GM19025 (cell line): ENCODE results near the gene KAT7.

Experiments used
- ATAC-seq: cut with Tn5 transposase; IDR thresholded peaks from one replicate; pipeline ENCODE4 v1.9.1; 2021; ENCODE audit warnings: mild to moderate bottlenecking, low read depth, moderate library complexity; ENCODE audit not compliant: unreplicated experiment

The KAT7 gene

DNA sequence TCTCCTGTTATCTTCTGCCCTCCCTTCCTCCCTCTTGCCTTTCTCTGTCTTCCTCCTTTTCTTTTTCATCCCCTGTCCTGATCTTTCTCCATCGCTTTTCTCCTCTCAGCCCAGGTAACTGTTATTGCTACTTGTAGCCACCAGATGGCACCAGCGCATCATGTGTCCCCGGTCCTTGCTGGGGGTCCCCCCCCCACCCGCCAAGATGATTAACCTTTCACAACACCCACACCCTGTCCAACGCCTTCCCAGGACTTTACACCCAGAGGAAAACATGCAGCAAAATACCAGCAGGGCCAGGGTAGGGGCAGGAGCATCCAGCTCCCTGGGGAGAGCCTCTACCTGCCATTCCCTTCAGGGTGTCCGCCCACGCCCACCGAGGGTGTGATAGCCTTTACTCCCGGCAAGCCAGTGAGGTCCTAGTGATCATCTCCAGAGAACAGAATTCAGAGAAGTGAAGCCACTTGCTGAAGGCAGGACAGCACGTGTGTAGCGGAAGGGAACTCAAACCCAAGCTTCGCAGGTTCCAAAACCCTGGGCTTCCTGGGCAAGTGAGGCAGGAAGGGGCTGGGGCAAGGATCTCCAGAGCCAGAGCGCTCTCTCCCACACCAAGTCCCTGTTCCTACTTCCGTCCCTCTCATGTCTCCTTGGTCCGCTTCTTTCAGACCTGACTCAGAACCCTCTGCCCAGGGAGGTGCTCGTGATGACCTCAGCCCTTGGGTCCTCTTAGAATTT is 72.8 kb downstream of the KAT7 start:
- ATAC-seq = no peak

DNA sequence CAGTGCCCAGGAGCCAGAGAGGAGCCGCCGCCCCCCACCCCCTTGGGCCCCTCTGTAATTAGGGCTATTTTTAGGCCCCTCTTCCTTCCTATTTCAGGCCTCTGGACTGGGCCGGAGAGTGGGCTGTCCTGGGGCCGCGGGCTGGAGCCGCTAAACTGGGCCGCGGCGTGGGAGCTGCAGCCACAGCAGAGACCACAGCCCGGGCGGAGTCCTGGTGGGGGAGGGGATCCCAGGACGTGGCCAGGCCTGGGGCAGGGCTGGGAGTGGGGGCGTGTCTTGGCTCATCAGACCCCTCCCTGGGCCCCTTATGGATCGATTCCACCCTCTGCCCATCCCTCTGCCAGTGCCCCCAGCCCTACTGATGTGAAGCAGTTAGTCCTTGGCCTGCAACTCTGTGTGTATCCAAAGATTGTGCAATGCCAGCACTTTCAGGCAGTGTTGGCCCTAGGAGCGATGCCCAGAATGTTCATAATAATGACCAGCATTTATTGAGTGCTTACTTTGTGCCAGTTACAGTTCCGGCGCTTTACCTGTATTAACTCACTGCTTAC is 74.4 kb downstream of the KAT7 start:
- no peak for ATAC-seq

DNA sequence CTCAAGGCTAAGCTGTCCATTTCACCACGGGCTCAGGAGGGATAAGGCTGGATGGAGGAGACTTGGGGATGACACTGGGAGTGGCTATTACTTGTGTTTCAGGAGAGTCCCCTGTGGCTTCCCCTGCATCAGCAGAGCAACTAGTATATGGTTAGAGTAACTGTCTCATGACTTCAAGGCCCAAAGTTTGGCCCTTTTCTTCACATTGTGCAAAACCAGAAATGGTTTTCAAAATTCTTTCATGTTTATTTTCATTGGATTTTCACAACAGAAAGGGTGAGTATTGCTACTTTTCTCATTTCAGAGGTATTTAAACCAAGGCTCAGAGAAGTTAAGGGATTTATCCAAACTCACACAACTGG is 77.5 kb downstream of the KAT7 start:
- ATAC-seq = no peak

DNA sequence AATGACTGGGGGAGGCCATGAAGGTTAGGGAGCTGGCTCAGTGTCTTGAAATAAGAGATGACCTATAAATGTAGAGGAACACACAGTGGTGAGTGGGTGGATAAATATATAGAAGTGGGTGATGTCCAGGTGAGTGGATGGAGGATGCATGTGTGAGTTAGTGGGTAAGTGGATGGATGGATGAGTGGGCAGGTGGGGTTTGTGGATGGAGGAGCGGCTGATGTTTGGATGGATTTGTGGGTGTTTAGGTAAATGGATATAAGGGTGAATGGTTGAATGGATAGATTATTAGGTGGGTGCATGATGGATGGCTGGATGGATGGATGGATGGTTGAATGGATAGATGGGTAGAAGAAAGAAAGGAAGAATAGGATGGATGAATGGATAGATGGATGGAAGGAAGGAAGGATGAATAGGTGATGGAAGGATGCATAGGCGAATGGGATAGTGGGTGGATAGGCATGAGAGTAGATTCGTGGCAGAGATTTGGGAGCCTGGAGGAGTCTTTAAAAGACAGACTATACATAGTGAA is 78.5 kb downstream of the KAT7 start:
- ATAC-seq = no peak

DNA sequence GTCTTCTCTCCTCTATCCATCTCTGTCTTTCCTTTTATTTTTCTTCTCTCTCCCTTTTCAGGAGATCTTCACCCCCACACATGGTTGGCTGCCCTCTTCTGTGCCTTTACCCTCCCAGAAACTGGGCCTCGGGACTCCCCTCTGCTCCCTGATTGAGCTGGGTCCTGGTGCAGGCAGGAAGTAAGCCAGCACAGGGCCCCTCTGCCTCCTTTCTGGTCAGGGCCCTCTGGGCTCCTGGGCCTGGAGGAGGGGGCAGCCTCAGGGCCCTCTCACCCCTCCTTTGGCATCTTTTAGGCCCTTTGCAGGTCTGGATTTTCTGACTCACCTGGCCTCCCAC is 80.5 kb downstream of the KAT7 start:
- no peak for ATAC-seq

DNA sequence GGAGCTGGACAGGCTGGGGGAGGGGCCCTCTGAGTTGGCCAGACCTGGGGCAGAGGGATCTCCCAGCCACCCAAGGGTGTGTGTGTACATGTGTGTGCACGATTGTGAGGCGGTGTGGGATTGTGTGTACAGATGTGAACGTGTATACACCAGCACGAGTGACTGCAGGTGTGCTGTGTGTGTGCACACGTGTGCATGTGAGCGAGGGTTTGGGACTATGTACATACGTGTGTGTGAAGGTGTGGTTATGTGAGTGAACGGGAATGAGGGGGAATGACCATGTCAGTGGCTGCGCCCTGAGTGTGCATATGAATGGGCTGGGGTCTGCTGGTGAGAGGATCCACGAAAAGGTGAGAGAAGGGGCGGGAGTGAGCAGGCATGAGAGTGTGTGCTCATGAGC is 81.8 kb downstream of the KAT7 start:
- ATAC-seq = no peak

DNA sequence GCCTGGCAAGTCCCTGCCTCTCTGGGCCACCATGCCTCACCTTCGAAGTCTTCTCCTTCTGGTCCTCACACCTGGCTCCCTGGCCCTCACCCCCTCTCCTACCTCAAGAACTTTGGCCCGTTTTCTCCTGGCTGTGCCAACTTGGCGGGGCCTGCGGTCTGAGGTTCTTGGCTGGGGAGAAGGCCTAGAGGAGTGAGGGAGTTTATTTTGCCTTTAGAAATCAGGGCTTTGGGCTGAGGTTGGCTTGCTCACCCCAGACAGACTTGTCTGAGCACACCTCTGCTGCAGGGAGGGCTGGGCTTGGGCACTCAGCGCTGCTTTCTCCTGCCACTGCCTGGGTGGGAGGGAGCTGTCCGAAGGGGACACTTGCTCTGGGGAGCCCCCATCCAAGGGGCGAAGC is 82.7 kb downstream of the KAT7 start:
- no peak for ATAC-seq

DNA sequence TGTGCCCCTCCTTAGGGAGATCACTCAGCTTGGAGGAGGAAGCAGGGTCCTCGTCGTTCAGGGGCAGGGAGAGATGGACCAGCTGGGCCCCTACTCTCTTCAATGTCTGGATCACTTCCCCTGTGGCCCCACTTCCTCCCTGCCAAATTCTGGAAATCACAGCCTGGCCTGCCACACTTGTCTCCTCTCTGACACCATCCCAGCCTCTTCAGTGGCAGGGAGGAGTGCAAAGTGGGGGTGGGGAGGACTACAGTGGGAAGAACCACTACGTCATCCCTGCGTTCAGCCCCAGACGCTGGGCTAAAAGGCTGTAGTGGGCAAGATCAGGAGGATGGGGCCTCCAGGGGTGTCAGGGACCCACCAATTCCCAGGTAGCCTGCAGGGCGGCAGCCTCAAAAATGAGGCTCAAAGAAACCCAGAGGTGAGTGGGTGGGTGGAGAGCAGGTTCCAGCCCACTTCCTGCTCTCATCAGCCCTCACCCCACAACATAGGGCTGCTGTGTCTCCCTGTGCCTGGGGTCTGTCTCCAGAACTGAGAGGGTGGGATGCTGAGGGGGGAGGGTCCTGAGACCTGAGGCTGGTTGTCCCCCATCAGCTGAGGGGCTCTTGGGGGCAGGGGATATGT is 84.4 kb downstream of the KAT7 start:
- ATAC-seq = no peak

DNA sequence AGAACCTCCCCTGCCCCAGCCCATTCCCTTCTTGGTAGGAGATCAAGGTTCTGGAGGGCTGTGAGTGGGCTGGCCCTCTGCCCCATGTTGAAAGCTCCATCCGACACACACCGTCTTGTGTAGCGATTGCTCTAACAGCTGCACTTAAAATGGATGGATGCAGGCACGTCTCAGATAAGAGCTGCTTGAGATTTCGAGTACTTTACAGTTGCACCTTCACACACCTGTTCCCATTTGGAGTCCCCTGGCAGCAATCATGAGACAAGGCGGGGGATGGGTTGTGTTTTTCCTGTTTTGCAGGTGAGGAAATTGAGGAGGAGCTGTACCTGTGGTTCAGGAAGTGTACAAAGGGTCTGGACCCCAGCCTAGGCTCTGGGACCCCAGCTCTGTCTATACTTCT is 85.0 kb downstream of the KAT7 start:
- ATAC-seq = no peak

DNA sequence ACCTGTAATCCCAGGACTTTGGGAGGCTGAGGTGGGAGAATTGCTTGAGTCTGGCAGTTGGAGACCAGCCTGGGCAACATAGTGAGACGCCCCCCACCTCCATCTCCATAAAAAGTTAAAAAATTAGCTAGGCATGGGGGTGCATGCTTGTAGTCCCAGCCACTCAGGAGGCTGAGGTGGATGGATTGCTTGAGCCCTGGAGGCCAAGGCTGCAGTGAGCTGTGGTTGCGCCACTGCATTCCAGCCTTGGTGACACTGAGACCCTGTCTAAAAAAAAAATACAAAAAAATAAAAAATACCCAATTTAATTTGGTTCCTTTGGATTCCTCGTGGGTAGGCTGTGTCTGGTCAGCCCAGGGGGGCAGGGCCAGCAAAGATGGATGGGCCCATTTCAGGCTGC is 85.4 kb downstream of the KAT7 start:
- no peak for ATAC-seq

DNA sequence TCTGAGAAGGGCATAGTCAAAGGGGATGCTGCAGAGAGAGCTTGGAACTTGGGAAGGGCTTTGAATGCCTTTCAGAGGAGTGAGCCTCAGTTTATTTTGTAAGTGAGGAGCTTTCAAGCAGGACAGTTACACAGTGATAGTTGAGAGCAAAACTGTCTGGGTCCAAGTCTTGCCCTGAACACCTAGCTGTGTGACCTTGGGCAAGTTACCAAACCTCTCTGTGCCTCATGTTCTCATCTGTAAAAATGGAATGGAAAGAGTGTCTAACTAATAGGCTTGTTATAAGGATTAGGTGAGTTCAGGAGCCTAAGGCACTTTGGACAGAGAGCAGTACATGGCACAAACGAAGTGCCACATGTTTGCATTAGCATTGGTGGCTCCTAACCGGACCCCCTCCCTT is 86.4 kb downstream of the KAT7 start:
- ATAC-seq = no peak

DNA sequence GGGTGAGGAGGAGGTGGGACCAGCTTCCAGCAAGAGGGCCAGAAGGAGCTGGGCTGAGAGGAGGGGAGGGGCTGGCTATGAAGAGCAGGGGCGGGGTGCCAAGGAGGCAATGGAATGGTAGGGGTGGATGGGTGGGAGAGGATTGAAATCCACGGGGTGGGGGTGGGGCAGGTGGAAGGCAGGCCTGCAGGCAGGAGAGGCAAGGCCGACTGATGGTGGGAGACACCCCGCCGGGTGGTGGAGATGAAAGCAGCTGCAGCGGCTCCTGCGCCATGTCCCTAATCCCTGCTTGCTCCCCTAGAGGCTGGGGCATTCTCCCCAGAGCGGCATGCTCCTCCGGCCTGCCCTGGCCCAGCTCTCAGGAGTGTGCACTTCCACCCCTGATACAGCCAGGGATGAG is 87.2 kb downstream of the KAT7 start:
- ATAC-seq = no peak

DNA sequence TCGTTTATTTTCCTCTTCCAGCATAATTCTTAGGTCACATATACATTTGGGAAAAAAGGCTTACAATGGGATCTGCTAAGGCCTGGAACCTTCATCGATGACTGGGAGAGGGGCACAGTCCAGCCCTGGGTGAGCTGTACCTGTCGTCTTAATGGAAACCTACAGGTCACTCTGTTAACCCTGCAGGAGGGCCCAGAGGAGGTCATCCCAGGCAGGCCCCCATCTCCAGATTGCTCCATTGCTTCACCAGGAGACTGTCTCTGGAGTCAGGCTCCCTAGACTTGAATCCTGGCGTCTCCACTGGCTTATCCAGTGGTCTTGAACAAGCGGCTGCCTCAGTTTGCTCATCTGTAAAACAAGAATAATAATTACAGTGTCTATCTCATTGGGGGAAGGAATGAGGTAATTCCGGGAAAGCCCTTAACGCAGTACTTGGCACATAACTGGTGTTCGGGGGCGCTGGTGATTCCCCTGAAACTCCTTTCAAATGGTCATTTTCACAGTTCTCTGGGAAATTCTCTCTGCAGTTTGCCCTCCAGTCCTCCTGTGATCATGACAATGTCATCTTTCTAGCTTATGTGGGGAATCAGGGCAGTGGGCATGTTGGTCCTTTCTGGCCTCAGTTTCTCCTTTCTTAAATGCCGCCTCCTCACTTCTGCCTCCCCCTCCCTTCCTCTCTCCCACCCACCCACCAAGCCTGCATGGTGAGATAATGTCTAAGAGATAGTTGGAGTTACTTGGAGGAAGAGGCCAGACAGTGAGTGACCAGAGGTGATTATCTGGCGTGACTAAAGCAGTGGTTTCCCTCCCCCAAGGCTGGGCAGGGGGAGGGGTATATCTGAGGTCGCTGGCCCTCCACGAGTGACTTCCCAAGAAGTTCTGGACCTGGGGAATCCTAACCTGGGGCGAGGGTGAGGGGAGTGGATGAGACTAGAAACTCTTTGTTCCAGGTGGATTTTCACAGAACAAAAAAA is 90.7 kb downstream of the KAT7 start:
- no peak for ATAC-seq

DNA sequence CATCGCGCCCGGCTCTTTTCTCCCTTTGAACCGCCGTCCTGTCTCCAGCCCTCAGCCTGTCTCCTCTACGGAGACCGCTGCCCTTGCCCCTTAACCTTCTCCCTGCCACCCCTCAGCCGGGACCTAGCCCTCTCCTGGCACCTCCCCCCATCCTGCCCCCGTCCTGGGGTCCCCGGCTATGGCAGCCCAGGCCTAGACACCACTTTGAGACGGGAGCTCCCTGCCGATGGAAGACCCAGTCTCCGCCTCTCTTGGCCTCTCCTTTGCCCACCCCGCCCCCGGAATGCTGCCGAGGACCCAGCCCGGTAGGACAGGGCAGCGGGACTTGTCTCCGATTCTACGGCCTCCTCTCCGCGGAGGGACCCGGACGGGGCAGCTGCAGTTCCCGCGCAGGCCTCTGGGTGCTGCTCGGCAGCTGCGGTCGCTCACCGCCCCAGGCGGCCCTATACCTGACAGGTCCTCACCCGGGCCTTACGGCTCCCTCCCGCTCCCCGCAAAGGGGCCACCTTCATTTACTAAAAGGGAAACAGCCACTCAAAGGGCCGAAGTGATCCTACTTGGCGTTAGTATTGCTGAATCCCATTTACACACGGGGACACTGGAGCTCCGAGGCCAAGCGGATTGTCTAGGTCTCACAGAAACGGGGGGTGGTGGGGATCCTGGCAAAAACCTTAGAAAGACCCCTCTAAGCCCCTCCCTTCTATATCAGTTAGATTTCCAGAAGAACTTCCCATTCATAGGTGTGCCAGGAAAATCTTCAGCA is 92.0 kb downstream of the KAT7 start:
- ATAC-seq = peak; percentile 72

DNA sequence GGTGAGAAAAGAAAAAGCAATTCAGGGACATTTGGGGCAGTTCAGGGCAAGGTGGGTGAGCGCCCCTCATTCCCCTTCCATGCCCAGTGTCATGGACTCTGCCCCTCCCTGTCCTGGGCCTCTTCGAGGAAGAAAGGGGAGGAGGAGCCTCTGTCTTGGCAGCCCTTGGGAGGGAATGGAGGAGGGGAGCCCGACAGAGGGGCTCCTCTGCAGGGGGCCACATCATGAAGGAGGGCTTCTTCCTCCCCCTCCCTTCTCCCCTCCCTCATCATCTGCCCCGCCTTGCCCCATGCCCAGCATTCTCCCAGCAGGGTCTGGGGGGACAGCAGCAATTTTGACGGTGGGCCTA is 92.5 kb downstream of the KAT7 start:
- no peak for ATAC-seq

DNA sequence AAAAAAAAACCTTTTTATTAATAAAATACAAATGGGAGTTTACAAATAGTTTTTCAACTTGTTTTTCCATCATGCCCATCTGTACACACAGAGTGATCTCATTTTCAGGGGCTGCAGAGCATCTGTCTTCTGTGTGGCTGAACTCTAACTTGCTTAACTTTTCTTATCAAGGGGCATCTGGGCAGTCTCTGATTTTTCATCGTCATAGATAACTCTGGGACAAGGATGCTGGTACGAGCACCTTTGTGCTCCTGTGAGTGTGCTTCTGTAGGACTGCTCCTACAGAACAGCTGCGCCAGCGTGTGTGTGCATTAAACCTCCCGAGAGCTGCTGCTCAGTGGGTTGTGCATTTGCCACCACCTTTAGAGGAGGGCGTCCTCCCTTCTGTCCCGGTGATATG is 94.0 kb downstream of the KAT7 start:
- ATAC-seq = no peak
